Natural killer cell (primary cell): ENCODE measurements around the gene PHF1. TPM values are rescaled to one million over a fixed set of nuclear protein-coding genes. Genes with fewer than 3 reads are reported as not detected.

ENCODE experiments used
- ATAC-seq, 3 donors: fragments of 150-1000 bp in 2 of 3; fragments of 200-7000 bp in 1 of 3; cut with Tn5 transposase; 1 replicate in 1 of 3; 2 replicates in 2 of 3; pipeline ENCODE4 v1.10.0; 2021; ENCODE audit warnings: mild to moderate bottlenecking in 2 of 3, moderate library complexity in 2 of 3
- DNase-seq, 2 donors: peaks; one replicate each; pipeline versions ENCODE4 v3.0.0 to v3.0.0-alpha.2; 2013 to 2021; ENCODE audit warnings: mixed read lengths in 1 of 2
- H3K27ac ChIP-seq: one replicate; pipeline ENCODE4 v1.5.1; 2013; ENCODE audit warnings: mild to moderate bottlenecking, low read length
- H3K27me3 ChIP-seq: one replicate; pipeline ENCODE4 v1.6.1; 2013; ENCODE audit warnings: low read length; ENCODE audit not compliant: control insufficient read depth, insufficient read depth
- H3K36me3 ChIP-seq: one replicate; pipeline ENCODE4 v1.6.1; 2013; ENCODE audit warnings: low read length; ENCODE audit not compliant: control insufficient read depth, insufficient read depth
- H3K4me1 ChIP-seq: one replicate; pipeline ENCODE4 v1.6.1; 2013; ENCODE audit warnings: low read length; ENCODE audit not compliant: control insufficient read depth, insufficient read depth
- H3K4me3 ChIP-seq: one replicate; pipeline ENCODE4 v1.5.1; 2013; ENCODE audit warnings: low read length
- H3K9me3 ChIP-seq: one replicate; pipeline ENCODE4 v1.6.1; 2013; ENCODE audit warnings: low read length; ENCODE audit not compliant: control insufficient read depth, insufficient read depth
- H3K27ac Mint-ChIP-seq, 2 donors: one replicate each; pipeline ENCODE4 v1.8.0; 2022; ENCODE audit warnings: mild to moderate bottlenecking in 2 of 2, mixed read lengths in 2 of 2, moderate library complexity in 1 of 2
- H3K27me3 Mint-ChIP-seq, 2 donors: one replicate each; pipeline ENCODE4 v1.8.0; 2022; ENCODE audit warnings: low read depth in 2 of 2, mixed read lengths in 2 of 2
- H3K36me3 Mint-ChIP-seq: one replicate; pipeline ENCODE4 v1.8.0; 2022; ENCODE audit warnings: mixed read lengths
- H3K4me1 Mint-ChIP-seq, 2 donors: one replicate each; pipeline ENCODE4 v1.8.0; 2022; ENCODE audit warnings: mixed read lengths in 2 of 2
- H3K4me3 Mint-ChIP-seq: one replicate; pipeline ENCODE4 v1.8.0; 2022; ENCODE audit warnings: mild to moderate bottlenecking, moderate library complexity, mixed read lengths
- H3K9me3 Mint-ChIP-seq, 2 donors: one replicate each; pipeline ENCODE4 v1.8.0; 2022; ENCODE audit warnings: mixed read lengths in 2 of 2
- CTCF ChIP-seq: fragments of 200-600 bp; IDR thresholded peaks from one replicate; pipeline ENCODE4 v1.8.0; 2022; ENCODE audit warnings: antibody characterized with exemption
- WGBS: methylation state at CpG from one replicate; pipeline ENCODE4 v1.1.7; 2013; ENCODE audit warnings: missing lambda C conversion rate; ENCODE audit not compliant: insufficient coverage; 5-methylcytosine and 5-hydroxymethylcytosine counted together
- intact Hi-C: fragments of 100-400 bp; cut with micrococcal nuclease; formaldehyde crosslinking; loops from one replicate; pipeline ENCODE4 v1.14.2; 2022
- total RNA-seq, 4 donors: library from RNA; stranded (reverse); fragments of 120-200 nt in 1 of 4; gene quantifications; one replicate each; pipeline versions ENCODE4 v1.2.3 to v1.2.4, GENCODE V29; 2013 to 2022

Gene PHF1
- total RNA-seq, 3 donors from 2014 or later (not counting 1 experiment from before 2014, with no cell fraction given) = 262 to 392 (median 322) TPM

DNA sequence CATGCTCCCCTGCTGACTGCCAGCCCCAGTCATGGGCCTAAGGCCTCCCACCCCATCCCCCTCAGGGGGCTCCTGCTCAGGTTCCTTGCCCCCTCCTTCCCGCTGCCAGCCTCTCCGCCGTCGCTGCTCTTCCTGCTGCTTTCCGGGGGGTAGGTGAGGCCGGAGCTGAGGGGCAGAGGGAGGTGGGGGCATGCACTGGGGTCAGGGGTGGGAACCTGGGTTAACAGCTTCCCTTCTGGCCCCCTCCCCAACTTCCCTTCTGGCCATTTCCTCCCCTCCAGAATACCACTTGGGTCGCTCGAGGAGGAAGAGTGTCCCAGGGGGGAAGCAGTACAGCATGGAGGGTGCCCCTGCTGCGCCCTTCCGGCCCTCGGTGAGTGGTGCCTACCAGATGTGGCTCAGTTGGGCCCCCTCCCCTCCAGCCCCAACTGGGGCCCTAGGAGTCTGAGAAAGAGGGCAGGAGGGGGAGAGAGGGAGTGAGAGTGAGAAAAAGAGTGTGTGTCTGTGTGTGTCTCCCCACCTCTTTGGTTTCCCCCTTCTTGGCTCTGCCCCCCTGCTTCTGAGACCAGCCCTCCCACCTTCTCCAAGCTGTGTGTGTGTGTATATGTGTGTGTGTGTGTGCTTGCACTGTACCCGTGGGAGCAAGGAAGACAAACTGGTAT is 21.2 kb downstream of the PHF1 start:
- peaks cover 14% of the 10 kb centered on the region for H3K36me3 ChIP-seq
- H3K4me1 ChIP-seq = peaks cover 57% of the 10 kb centered on the region
- no peaks in the 10 kb centered on the region for H3K9me3 ChIP-seq
- no peaks in the 10 kb centered on the region for H3K27me3 ChIP-seq
- ATAC-seq (peak in 1 of 3 donors; percentile 12), DNase-seq (peak in 1 of 2 donors; percentile 34)
- H3K9me3 Mint-ChIP-seq = no peaks in the 10 kb centered on the region
- peak overlapping the region; percentile 15 for H3K27ac ChIP-seq
- no peaks in the 10 kb centered on the region for H3K36me3 Mint-ChIP-seq
- peak overlapping the region; percentile 59 to 92 for H3K27ac Mint-ChIP-seq
- peak overlapping the region; percentile 3 for H3K4me3 ChIP-seq
- intact Hi-C loops = no loop called here
- no peaks in the 10 kb centered on the region for H3K27me3 Mint-ChIP-seq
- peak overlapping the region; percentile 67 for H3K4me3 Mint-ChIP-seq
- 6% methylated on average over 5 of the region's 12 CpGs for WGBS
- no peak for TF ChIP-seq CTCF
- peaks cover 52 to 66% of the 10 kb centered on the region in 2 donors for H3K4me1 Mint-ChIP-seq

DNA sequence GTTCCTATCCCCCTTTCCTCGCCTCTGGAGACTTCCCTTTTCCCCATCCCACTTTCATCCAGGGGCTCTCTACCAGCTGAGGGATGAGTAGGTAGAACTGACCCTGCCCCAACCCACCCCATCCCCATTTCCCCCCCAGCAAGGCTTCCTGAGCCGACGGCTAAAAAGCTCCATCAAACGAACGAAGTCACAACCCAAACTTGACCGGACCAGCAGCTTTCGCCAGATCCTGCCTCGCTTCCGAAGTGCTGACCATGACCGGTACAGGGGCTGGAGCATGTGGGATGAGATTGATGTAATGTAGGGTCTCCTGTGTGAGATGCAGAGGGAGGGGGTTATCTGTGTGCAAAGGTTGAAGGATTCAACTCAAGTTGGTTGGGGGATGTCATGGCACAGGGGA is 21.7 kb downstream of the PHF1 start:
- H3K4me1 ChIP-seq = peaks cover 51% of the 10 kb centered on the region
- intact Hi-C loops = no loop called here
- no peaks in the 10 kb centered on the region for H3K9me3 ChIP-seq
- no peak overlapping the region for H3K4me3 ChIP-seq
- peaks cover 19% of the 10 kb centered on the region for H3K36me3 ChIP-seq
- H3K27me3 ChIP-seq = no peaks in the 10 kb centered on the region
- no peak overlapping the region for H3K27ac ChIP-seq
- DNase-seq = no peak
- ATAC-seq = no peak
- no peaks in the 10 kb centered on the region for H3K27me3 Mint-ChIP-seq
- no peaks in the 10 kb centered on the region for H3K9me3 Mint-ChIP-seq
- peak overlapping the region; percentile 78 for H3K4me3 Mint-ChIP-seq
- H3K36me3 Mint-ChIP-seq = peaks cover 5% of the 10 kb centered on the region
- peak overlapping the region; percentile 59 to 92 for H3K27ac Mint-ChIP-seq
- 52% methylated on average over 9 of the region's 10 CpGs for WGBS
- peaks cover 47 to 61% of the 10 kb centered on the region in 2 donors for H3K4me1 Mint-ChIP-seq
- no peak for TF ChIP-seq CTCF

DNA sequence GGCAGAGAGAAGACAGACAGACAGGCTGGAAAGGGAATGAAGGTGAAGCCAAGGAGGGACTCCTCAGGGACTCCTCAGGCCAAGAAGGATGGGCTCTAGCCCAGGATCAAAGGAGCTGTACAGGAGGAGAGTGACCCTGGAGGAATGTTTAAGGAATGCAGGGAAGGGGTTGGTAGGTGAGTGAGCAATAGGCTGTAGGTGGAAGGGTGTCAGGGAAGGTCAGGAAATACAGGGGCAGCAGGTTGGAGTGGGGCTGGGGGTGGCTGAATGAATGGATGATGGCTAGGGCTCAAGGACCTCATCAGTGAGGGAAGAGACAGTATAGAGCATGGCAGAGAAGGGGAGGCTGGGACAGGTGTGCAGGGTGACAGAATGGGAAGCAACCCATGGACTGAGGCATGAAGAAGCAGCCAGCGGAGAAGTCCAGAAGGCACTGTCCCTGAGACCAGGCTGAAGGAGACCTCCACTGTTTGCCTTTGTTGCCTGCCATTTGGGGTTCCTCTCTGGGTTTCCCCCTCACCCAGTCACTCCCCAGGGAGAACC is 22.3 kb downstream of the PHF1 start:
- H3K27ac ChIP-seq = no peak overlapping the region
- H3K9me3 ChIP-seq = no peaks in the 10 kb centered on the region
- no peaks in the 10 kb centered on the region for H3K27me3 ChIP-seq
- peaks cover 23% of the 10 kb centered on the region for H3K36me3 ChIP-seq
- H3K4me3 ChIP-seq = no peak overlapping the region
- DNase-seq = no peak
- Mint-ChIP-seq H3K27me3 (no peaks in the 10 kb centered on the region), H3K27ac (peak overlapping the region; percentile 59 to 92), H3K4me3 (peak overlapping the region; percentile 78), H3K4me1 (peaks cover 46 to 59% of the 10 kb centered on the region in 2 donors), H3K9me3 (no peaks in the 10 kb centered on the region), H3K36me3 (peaks cover 7% of the 10 kb centered on the region)
- no peak for TF ChIP-seq CTCF
- ATAC-seq = no peak
- 96% methylated on average over 1 of the region's 1 CpG for WGBS
- H3K4me1 ChIP-seq = peaks cover 50% of the 10 kb centered on the region
- intact Hi-C loops = no loop called here
